Measurements from ENCODE around the gene UBR1.

Gene UBR1

GRCh38 chr15:42918047-42918446, 187.8 kb downstream of the UBR1 start:
- Histone ChIP-seq H3K9me3 (ENCODE audit: insufficient read depth, low read length) (no peaks in the 10 kb centered on the region), H3K36me3 (ENCODE audit: low read length) (0 out of 2 replicates have a peak, but pooled peaks cover 2% of the 10 kb centered on the region), H3K4me2 (ENCODE audit: low read depth, low read length, poor library complexity, severe bottlenecking) (peak overlapping the region; percentile 71), H3K9ac (ENCODE audit: low read length) (no peak overlapping the region), H4K20me1 (ENCODE audit: low read depth, low read length) (peaks cover 12% of the 10 kb centered on the region; the same call in 1 of the 2 replicates), H3K27ac (ENCODE audit: low read depth, low read length) (no peak overlapping the region), H3F3A (ENCODE audit: insufficient read depth) (peaks cover 17% of the 10 kb centered on the region; the same call in 1 of the 2 replicates), H2AFZ (ENCODE audit: low read depth, low read length, severe bottlenecking) (no peak overlapping the region), H3K27me3 (ENCODE audit: low read length) (no peaks in the 10 kb centered on the region), H3K4me3 (ENCODE audit: insufficient read depth, low read length, poor library complexity, severe bottlenecking) (no peak overlapping the region), H3K9me2 (replicated peaks; ENCODE audit: insufficient read depth, low read length) (no peaks in the 10 kb centered on the region), H3K79me2 (ENCODE audit: insufficient read depth, low read length) (peaks cover 5% of the 10 kb centered on the region; the same call in 1 of the 2 replicates)
- TF ChIP-seq EZH2phosphoT487 (conservative IDR thresholded peaks at IDR 0.05; ENCODE audit: low read length): no peak
- TF ChIP-seq, protein P1, sequence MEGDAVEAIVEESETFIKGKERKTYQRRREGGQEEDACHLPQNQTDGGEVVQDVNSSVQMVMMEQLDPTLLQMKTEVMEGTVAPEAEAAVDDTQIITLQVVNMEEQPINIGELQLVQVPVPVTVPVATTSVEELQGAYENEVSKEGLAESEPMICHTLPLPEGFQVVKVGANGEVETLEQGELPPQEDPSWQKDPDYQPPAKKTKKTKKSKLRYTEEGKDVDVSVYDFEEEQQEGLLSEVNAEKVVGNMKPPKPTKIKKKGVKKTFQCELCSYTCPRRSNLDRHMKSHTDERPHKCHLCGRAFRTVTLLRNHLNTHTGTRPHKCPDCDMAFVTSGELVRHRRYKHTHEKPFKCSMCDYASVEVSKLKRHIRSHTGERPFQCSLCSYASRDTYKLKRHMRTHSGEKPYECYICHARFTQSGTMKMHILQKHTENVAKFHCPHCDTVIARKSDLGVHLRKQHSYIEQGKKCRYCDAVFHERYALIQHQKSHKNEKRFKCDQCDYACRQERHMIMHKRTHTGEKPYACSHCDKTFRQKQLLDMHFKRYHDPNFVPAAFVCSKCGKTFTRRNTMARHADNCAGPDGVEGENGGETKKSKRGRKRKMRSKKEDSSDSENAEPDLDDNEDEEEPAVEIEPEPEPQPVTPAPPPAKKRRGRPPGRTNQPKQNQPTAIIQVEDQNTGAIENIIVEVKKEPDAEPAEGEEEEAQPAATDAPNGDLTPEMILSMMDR (IDR thresholded peaks at IDR 0.05; ENCODE audit: insufficient read depth, low read length, poor library complexity, severe bottlenecking): no peak

DNA sequence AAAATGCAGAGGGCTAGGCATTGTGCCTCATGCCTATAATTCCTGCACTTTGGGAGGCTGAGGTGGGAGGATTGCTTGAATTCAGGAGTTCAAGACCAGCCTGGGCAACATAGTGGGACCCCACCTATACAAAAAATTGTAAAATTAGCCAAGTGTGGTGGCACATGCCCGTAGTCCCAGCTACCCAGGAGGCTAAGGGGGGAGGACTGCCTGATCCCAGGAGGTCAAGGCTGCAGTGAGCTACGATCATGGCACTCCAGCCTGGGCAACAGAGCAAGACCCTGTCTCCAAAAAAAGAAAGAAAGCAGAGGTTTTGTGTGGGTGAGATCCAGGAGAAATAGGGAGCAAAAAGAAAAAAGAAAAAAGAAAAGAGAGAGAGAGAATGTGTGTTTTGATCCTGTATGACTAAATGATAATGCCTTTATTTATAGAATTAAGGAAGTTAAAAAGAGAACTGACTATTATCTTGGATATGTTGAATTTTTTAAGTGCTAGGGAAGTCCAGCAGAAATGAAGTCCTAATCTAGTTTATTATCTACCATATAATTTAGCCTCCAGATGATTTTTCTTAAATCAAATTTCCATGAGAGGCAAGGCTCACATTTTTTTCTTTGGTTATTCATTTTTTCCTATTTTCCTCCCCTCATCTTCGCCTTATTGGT, 190.1 kb downstream of the UBR1 start:
- Histone ChIP-seq H3K79me2 (ENCODE audit: insufficient read depth, low read length) (peaks cover 10% of the 10 kb centered on the region; the same call in 1 of the 2 replicates), H3K4me2 (ENCODE audit: low read depth, low read length, poor library complexity, severe bottlenecking) (no peak overlapping the region)

GRCh38 chr15:42914728-42915497, 190.9 kb downstream of the UBR1 start:
- H3K27me3 ChIP-seq (ENCODE audit: low read length): no peaks in the 10 kb centered on the region

More for the DNA sequence above, 190.1 kb downstream of the UBR1 start:
- H3K36me3 ChIP-seq (ENCODE audit: low read length): 0 out of 2 replicates have a peak, but pooled peaks cover 2% of the 10 kb centered on the region
- H3K9me2 ChIP-seq (replicated peaks; ENCODE audit: insufficient read depth, low read length): no peaks in the 10 kb centered on the region
- H2AFZ ChIP-seq (ENCODE audit: low read depth, low read length, severe bottlenecking): no peak overlapping the region
- H3K9ac ChIP-seq (ENCODE audit: low read length): no peak overlapping the region
- no peaks in the 10 kb centered on the region for H3K9me3 ChIP-seq (ENCODE audit: insufficient read depth, low read length)
- H3K27me3 ChIP-seq (ENCODE audit: low read length): no peaks in the 10 kb centered on the region
- no peak overlapping the region for H3K4me3 ChIP-seq (ENCODE audit: insufficient read depth, low read length, poor library complexity, severe bottlenecking)
- no peak for TF ChIP-seq EZH2phosphoT487 (conservative IDR thresholded peaks at IDR 0.05; ENCODE audit: low read length)
- no peak overlapping the region for H3K27ac ChIP-seq (ENCODE audit: low read depth, low read length)
- H4K20me1 ChIP-seq (ENCODE audit: low read depth, low read length): peaks cover 12% of the 10 kb centered on the region; the same call in 1 of the 2 replicates
- 0 out of 2 replicates have a peak, but pooled peaks cover 11% of the 10 kb centered on the region for H3F3A ChIP-seq (ENCODE audit: insufficient read depth)

More at GRCh38 chr15:42914728-42915497, 190.9 kb downstream of the UBR1 start:
- Histone ChIP-seq H3K9ac (ENCODE audit: low read length) (no peak overlapping the region), H2AFZ (ENCODE audit: low read depth, low read length, severe bottlenecking) (no peak overlapping the region), H3K36me3 (ENCODE audit: low read length) (0 out of 2 replicates have a peak, but pooled peaks cover 2% of the 10 kb centered on the region), H3K27ac (ENCODE audit: low read depth, low read length) (no peak overlapping the region), H3K4me2 (ENCODE audit: low read depth, low read length, poor library complexity, severe bottlenecking) (no peak overlapping the region), H3K79me2 (ENCODE audit: insufficient read depth, low read length) (peaks cover 10% of the 10 kb centered on the region; the same call in 1 of the 2 replicates), H3K4me3 (ENCODE audit: insufficient read depth, low read length, poor library complexity, severe bottlenecking) (no peak overlapping the region), H3F3A (ENCODE audit: insufficient read depth) (0 out of 2 replicates have a peak, but pooled peaks cover 10% of the 10 kb centered on the region), H3K9me2 (replicated peaks; ENCODE audit: insufficient read depth, low read length) (no peaks in the 10 kb centered on the region), H4K20me1 (ENCODE audit: low read depth, low read length) (peaks cover 12% of the 10 kb centered on the region; the same call in 1 of the 2 replicates), H3K9me3 (ENCODE audit: insufficient read depth, low read length) (no peaks in the 10 kb centered on the region)
- TF ChIP-seq, protein P1 (IDR thresholded peaks at IDR 0.05; ENCODE audit: insufficient read depth, low read length, poor library complexity, severe bottlenecking): no peak
- no peak for TF ChIP-seq EZH2phosphoT487 (conservative IDR thresholded peaks at IDR 0.05; ENCODE audit: low read length)

All from SU-DHL-6 (cell line).